IMR-90 (cell line): ENCODE results near the gene BLZF1. TPM values are rescaled to one million over a fixed set of nuclear protein-coding genes. Genes with fewer than 3 reads are reported as not detected.

Experiments used
- ATAC-seq: fragments of 200-7000 bp; cut with Tn5 transposase; 2 replicates; pipeline ENCODE4 v1.9.1; 2020; ENCODE audit warnings: low read depth, mild to moderate bottlenecking, moderate library complexity
- BruUV-seq: library from RNA; stranded (reverse); fragments of 400-500 nt; replicated peaks from 2 replicates; lab custom pipeline; 2021; lab: Mats Ljungman, UMichigan
- CTCF ChIA-PET: fragments of 300-600 bp; formaldehyde crosslinking; extraction: SDS; loops from one replicate; lab custom pipeline; 2021; ENCODE audit warnings: antibody characterized with exemption; lab: Yijun Ruan, JAX
- POLR2A ChIA-PET: fragments of 300-600 bp; sonication (Branson Sonifier 250); formaldehyde crosslinking; loops from one replicate; lab custom pipeline; 2022; ENCODE audit warnings: antibody characterized with exemption; ENCODE audit not compliant: unreplicated experiment; lab: Charles Lee
- DNase-seq: peaks from one replicate; pipeline ENCODE4 v3.0.0; 2013
- H2AFZ ChIP-seq: replicated peaks from 2 replicates; pipeline ENCODE3; 2013; ENCODE audit warnings: low read length, mild to moderate bottlenecking; ENCODE audit not compliant: poor library complexity
- H2AK5ac ChIP-seq: 2 replicates; pipeline ENCODE4 v1.6.1; 2013; ENCODE audit warnings: low read depth, low read length, inconsistent platforms
- H2AK9ac ChIP-seq: replicated peaks from 2 replicates; pipeline ENCODE3; 2013; ENCODE audit warnings: mild to moderate bottlenecking, low read depth, low read length, moderate library complexity; ENCODE audit not compliant: poor library complexity
- H2BK120ac ChIP-seq: 2 replicates; pipeline ENCODE4 v1.6.1; 2013; ENCODE audit warnings: low read depth, low read length, inconsistent platforms
- H2BK15ac ChIP-seq: 3 replicates; pipeline ENCODE4 v1.6.1; 2013; ENCODE audit warnings: low read depth, low read length, inconsistent platforms
- H2BK20ac ChIP-seq: 2 replicates; pipeline ENCODE4 v1.6.1; 2013; ENCODE audit warnings: low read depth, mild to moderate bottlenecking, inconsistent platforms, low read length, moderate library complexity
- H2BK5ac ChIP-seq: 2 replicates; pipeline ENCODE4 v1.6.1; 2013; ENCODE audit warnings: mild to moderate bottlenecking, low read depth, low read length, inconsistent platforms; ENCODE audit not compliant: poor library complexity, severe bottlenecking
- H3K14ac ChIP-seq: replicated peaks from 2 replicates; pipeline ENCODE4 v1.6.1; 2013; ENCODE audit warnings: low read depth, low read length, inconsistent platforms
- H3K18ac ChIP-seq: 2 replicates; pipeline ENCODE4 v1.6.1; 2013; ENCODE audit warnings: low read depth, low read length, control low read depth
- H3K23ac ChIP-seq: 2 replicates; pipeline ENCODE4 v1.6.1; 2013; ENCODE audit warnings: low read depth, low read length, inconsistent platforms
- H3K27ac ChIP-seq: 2 replicates; pipeline ENCODE4 v1.5.1; 2013; ENCODE audit warnings: mild to moderate bottlenecking, control low read depth, low read length; ENCODE audit not compliant: insufficient read depth
- H3K27me3 ChIP-seq: 2 replicates; pipeline ENCODE4 v1.6.1; 2013; ENCODE audit warnings: low read length; ENCODE audit not compliant: control insufficient read depth, insufficient read depth
- H3K36me3 ChIP-seq: 2 replicates; pipeline ENCODE4 v1.6.1; 2013; ENCODE audit warnings: low read length, mixed read lengths; ENCODE audit not compliant: control insufficient read depth, insufficient read depth
- H3K4ac ChIP-seq: 2 replicates; pipeline ENCODE4 v1.6.1; 2013; ENCODE audit warnings: low read depth, low read length, inconsistent platforms
- H3K4me1 ChIP-seq: 2 replicates; pipeline ENCODE4 v1.6.1; 2013; ENCODE audit warnings: low read length, mixed read lengths; ENCODE audit not compliant: control insufficient read depth, insufficient read depth
- H3K4me2 ChIP-seq: 2 replicates; pipeline ENCODE4 v1.6.1; 2013; ENCODE audit warnings: low read depth, mild to moderate bottlenecking, control low read depth, low read length, moderate library complexity
- H3K4me3 ChIP-seq: 2 replicates; pipeline ENCODE4 v1.5.1; 2013; ENCODE audit warnings: low read depth, mild to moderate bottlenecking, control low read depth, low read length, moderate library complexity; ENCODE audit not compliant: insufficient read depth
- H3K56ac ChIP-seq: 2 replicates; pipeline ENCODE4 v1.6.1; 2013; ENCODE audit warnings: low read length, inconsistent platforms; ENCODE audit not compliant: insufficient read depth; ENCODE audit errors: extremely low read depth
- H3K79me1 ChIP-seq, 2 experiments: 2 replicates each; pipeline ENCODE4 v1.6.1; 2013; ENCODE audit warnings: low read length in 2 of 2, inconsistent platforms in 1 of 2, low read depth in 1 of 2
- H3K9ac ChIP-seq: 2 replicates; pipeline ENCODE4 v1.6.1; 2013; ENCODE audit warnings: low read depth, low read length, control low read depth
- H3K9me1 ChIP-seq: 2 replicates; pipeline ENCODE4 v1.6.1; 2013; ENCODE audit warnings: low read length, inconsistent platforms; ENCODE audit not compliant: insufficient read depth
- H3K9me3 ChIP-seq: 2 replicates; pipeline ENCODE4 v1.6.1; 2013; ENCODE audit warnings: low read length; ENCODE audit not compliant: control insufficient read depth, insufficient read depth
- H4K20me1 ChIP-seq: 2 replicates; pipeline ENCODE4 v1.6.1; 2013; ENCODE audit warnings: low read length, inconsistent platforms; ENCODE audit not compliant: insufficient read depth
- H4K5ac ChIP-seq: 2 replicates; pipeline ENCODE4 v1.6.1; 2013; ENCODE audit warnings: mild to moderate bottlenecking, low read depth, low read length, control low read depth
- H4K8ac ChIP-seq, 2 experiments: 2 replicates each; pipeline ENCODE4 v1.6.1; 2013; ENCODE audit warnings: low read depth in 2 of 2, low read length in 2 of 2, control low read depth in 1 of 2, inconsistent platforms in 1 of 2
- H4K91ac ChIP-seq: 2 replicates; pipeline ENCODE4 v1.6.1; 2013; ENCODE audit warnings: low read depth, low read length, inconsistent platforms; ENCODE audit not compliant: insufficient read depth
- CEBPB ChIP-seq: IDR thresholded peaks from 2 replicates; pipeline ENCODE4 v1.6.1; 2012; ENCODE audit warnings: low read depth, low read length, improper control_type of control experiment
- CHD1 ChIP-seq: IDR thresholded peaks from 2 replicates; pipeline ENCODE4 v1.6.1; 2012; ENCODE audit warnings: low read depth, low read length, improper control_type of control experiment
- ELK1 ChIP-seq: fragments of 150-350 bp; IDR thresholded peaks from 2 replicates; pipeline ENCODE4 v1.6.1; 2016; ENCODE audit warnings: low read depth, mild to moderate bottlenecking, low read length, moderate library complexity, borderline replicate concordance
- MAFK ChIP-seq: IDR thresholded peaks from 2 replicates; pipeline ENCODE4 v1.6.1; 2012; ENCODE audit warnings: low read depth, low read length, improper control_type of control experiment
- MAZ ChIP-seq: IDR thresholded peaks from 2 replicates; pipeline ENCODE4 v1.6.1; 2012; ENCODE audit warnings: low read depth, mild to moderate bottlenecking, low read length, improper control_type of control experiment, moderate library complexity, borderline replicate concordance
- MXI1 ChIP-seq: IDR thresholded peaks from 2 replicates; pipeline ENCODE4 v1.6.1; 2012; ENCODE audit warnings: low read depth, mild to moderate bottlenecking, low read length, moderate library complexity, borderline replicate concordance
- NFE2L2 ChIP-seq: fragments of 150-350 bp; IDR thresholded peaks from 2 replicates; pipeline ENCODE4 v1.6.1; 2016; ENCODE audit warnings: low read depth, mild to moderate bottlenecking, low read length
- POLR2A ChIP-seq: IDR thresholded peaks from 2 replicates; pipeline ENCODE4 v1.6.1; 2012; ENCODE audit warnings: mild to moderate bottlenecking, low read depth, low read length
- RFX5 ChIP-seq: IDR thresholded peaks from 2 replicates; pipeline ENCODE4 v1.8.0; 2012; ENCODE audit warnings: low read depth, mild to moderate bottlenecking, low read length, moderate library complexity
- WGBS, 2 experiments: methylation state at CpG; one replicate each; pipeline versions ENCODE4 v1.1.5 to v1.1.7; 2013; ENCODE audit warnings: missing lambda C conversion rate in 2 of 2; ENCODE audit not compliant: insufficient read length in 1 of 2; ENCODE audit errors: extremely low coverage in 2 of 2; 5-methylcytosine and 5-hydroxymethylcytosine counted together
- dilution Hi-C: fragments of 300-500 bp; cut with HindIII; formaldehyde crosslinking; loops from one replicate; pipeline ENCODE4 v1.14.3; 2018; ENCODE audit warnings: low sequenced_read_pairs; ENCODE audit not compliant: unreplicated experiment
- in situ Hi-C: fragments of 300-500 bp; cut with MboI; formaldehyde crosslinking; loops from 3 replicates; pipeline ENCODE4 v1.14.3; 2019; ENCODE audit warnings: low sequenced_read_pairs, inconsistent platforms, mixed read lengths
- intact Hi-C: fragments of 100-400 bp; cut with micrococcal nuclease; formaldehyde crosslinking; loops from 2 replicates; pipeline ENCODE4 v1.10.0; 2022
- polyA plus RNA-seq, 3 experiments: library from polyadenylated mRNA; depleted of rRNA; stranded (reverse); fragments of >200 nt; gene quantifications; 2 replicates each; pipeline ENCODE4 v1.2.3, GENCODE V29; 2012; ENCODE audit warnings: low replicate concordance in 1 of 3
- total RNA-seq: library from RNA; depleted of rRNA; stranded (reverse); fragments of >200 nt; gene quantifications from 2 replicates; pipeline ENCODE4 v1.2.3, GENCODE V29; 2012

The BLZF1 gene
- total and polyA plus RNA-seq, 2 of the 4 experiments (the other 2 are of a cell fraction), result 14.2 to 24.2 TPM

DNA sequence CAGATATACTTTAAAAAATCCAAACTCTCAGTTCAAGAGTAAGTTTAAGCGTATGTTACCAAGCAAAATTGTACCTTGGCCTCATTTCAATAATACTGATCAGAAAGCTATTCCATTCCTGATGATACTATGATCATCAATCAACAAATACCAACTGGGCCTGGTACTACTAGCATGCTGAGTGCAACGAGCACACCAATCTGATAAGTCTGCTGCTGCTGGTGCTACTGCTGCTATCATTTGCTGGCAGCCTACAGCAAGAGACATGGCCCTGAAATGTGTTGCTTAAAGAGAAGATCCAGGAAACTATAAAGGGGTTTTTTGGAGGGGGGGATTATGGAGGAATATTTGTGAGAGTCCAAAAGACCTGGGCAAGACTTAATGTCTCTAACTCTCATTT, 40.1 kb upstream of the BLZF1 start:
- H3K27ac ChIP-seq, result no peak overlapping the region
- intact Hi-C loops, result loop anchor here (5.0 kb wide), 1 partner anchor 221 kb away; the partner anchor contains the start of gene ATP1B1
- H4K8ac ChIP-seq, result no peak overlapping the region
- no peak overlapping the region for H3K56ac ChIP-seq
- H2BK20ac ChIP-seq, result no peak overlapping the region
- H3K9me3 ChIP-seq, result no peaks in the 10 kb centered on the region
- H4K91ac ChIP-seq, result no peak overlapping the region
- H2BK5ac ChIP-seq, result no peak overlapping the region
- no peak overlapping the region for H3K4ac ChIP-seq
- POLR2A ChIA-PET, result no interaction called here
- ATAC-seq (no peak), DNase-seq (no peak)
- H2BK15ac ChIP-seq, result no peak overlapping the region
- no peak overlapping the region for H2AK9ac ChIP-seq
- H3K4me1 ChIP-seq, result no peaks in the 10 kb centered on the region
- no peak overlapping the region for H3K14ac ChIP-seq
- TF ChIP-seq RFX5, result no peak
- no peak for TF ChIP-seq POLR2A
- no peak for TF ChIP-seq MXI1
- TF ChIP-seq NFE2L2, result no peak
- no peak for TF ChIP-seq ELK1
- no peak for TF ChIP-seq CHD1
- no peak for TF ChIP-seq CEBPB
- no peak for TF ChIP-seq MAZ
- TF ChIP-seq MAFK, result no peak
- 0 out of 2 replicates have a peak, but pooled peaks cover 3% of the 10 kb centered on the region for H3K9me1 ChIP-seq
- no peak overlapping the region for H3K4me2 ChIP-seq
- no peaks in the 10 kb centered on the region for H4K20me1 ChIP-seq
- no peaks in the 10 kb centered on the region for H3K27me3 ChIP-seq
- 83% methylated on average over 1 of the region's 2 CpGs; no CpG with 5 or more reads in 1 of the 2 experiments for WGBS, 2 experiments
- CTCF ChIA-PET, result interaction anchor here (0.6 kb wide), 2 partner anchors 13 to 158 kb away, joined by 4 to 7 read pairs; partner anchors contain the start of gene SLC19A2
- H3K9ac ChIP-seq, result no peak overlapping the region
- no peak overlapping the region for H2AFZ ChIP-seq
- H2BK120ac ChIP-seq, result no peak overlapping the region
- in situ Hi-C loops, result no loop called here
- H3K4me3 ChIP-seq, result no peak overlapping the region
- H4K5ac ChIP-seq, result no peak overlapping the region
- no TSS peak for BruUV-seq
- H3K18ac ChIP-seq, result no peak overlapping the region
- no peak overlapping the region for H2AK5ac ChIP-seq
- dilution Hi-C loops, result no loop called here
- H3K36me3 ChIP-seq, result no peaks in the 10 kb centered on the region
- peaks cover 6 to 7% of the 10 kb centered on the region in 2 experiments; a peak in 3 of 4 replicates for H3K79me1 ChIP-seq
- H3K23ac ChIP-seq, result no peak overlapping the region
